IMR-90 (cell line): Measurements from ENCODE around the gene CCNYL1. TPM values are rescaled to one million over a fixed set of nuclear protein-coding genes. Genes with fewer than 3 reads are reported as not detected.

Experiments
- ATAC-seq: fragments of 200-7000 bp; cut with Tn5 transposase; 2 replicates; pipeline ENCODE4 v1.9.1; 2020; ENCODE audit warnings: low read depth, mild to moderate bottlenecking, moderate library complexity
- BruUV-seq: library from RNA; stranded (reverse); fragments of 400-500 nt; replicated peaks from 2 replicates; lab custom pipeline; 2021; lab: Mats Ljungman, UMichigan
- CTCF ChIA-PET: fragments of 300-600 bp; formaldehyde crosslinking; extraction: SDS; loops from one replicate; lab custom pipeline; 2021; ENCODE audit warnings: antibody characterized with exemption; lab: Yijun Ruan, JAX
- POLR2A ChIA-PET: fragments of 300-600 bp; sonication (Branson Sonifier 250); formaldehyde crosslinking; loops from one replicate; lab custom pipeline; 2022; ENCODE audit warnings: antibody characterized with exemption; ENCODE audit not compliant: unreplicated experiment; lab: Charles Lee
- DNase-seq: peaks from one replicate; pipeline ENCODE4 v3.0.0; 2013
- H2AFZ ChIP-seq: replicated peaks from 2 replicates; pipeline ENCODE3; 2013; ENCODE audit warnings: low read length, mild to moderate bottlenecking; ENCODE audit not compliant: poor library complexity
- H2AK5ac ChIP-seq: 2 replicates; pipeline ENCODE4 v1.6.1; 2013; ENCODE audit warnings: low read depth, low read length, inconsistent platforms
- H2AK9ac ChIP-seq: replicated peaks from 2 replicates; pipeline ENCODE3; 2013; ENCODE audit warnings: mild to moderate bottlenecking, low read depth, low read length, moderate library complexity; ENCODE audit not compliant: poor library complexity
- H2BK120ac ChIP-seq: 2 replicates; pipeline ENCODE4 v1.6.1; 2013; ENCODE audit warnings: low read depth, low read length, inconsistent platforms
- H2BK15ac ChIP-seq: 3 replicates; pipeline ENCODE4 v1.6.1; 2013; ENCODE audit warnings: low read depth, low read length, inconsistent platforms
- H2BK20ac ChIP-seq: 2 replicates; pipeline ENCODE4 v1.6.1; 2013; ENCODE audit warnings: low read depth, mild to moderate bottlenecking, inconsistent platforms, low read length, moderate library complexity
- H2BK5ac ChIP-seq: 2 replicates; pipeline ENCODE4 v1.6.1; 2013; ENCODE audit warnings: mild to moderate bottlenecking, low read depth, low read length, inconsistent platforms; ENCODE audit not compliant: poor library complexity, severe bottlenecking
- H3K14ac ChIP-seq: replicated peaks from 2 replicates; pipeline ENCODE4 v1.6.1; 2013; ENCODE audit warnings: low read depth, low read length, inconsistent platforms
- H3K18ac ChIP-seq: 2 replicates; pipeline ENCODE4 v1.6.1; 2013; ENCODE audit warnings: low read depth, low read length, control low read depth
- H3K23ac ChIP-seq: 2 replicates; pipeline ENCODE4 v1.6.1; 2013; ENCODE audit warnings: low read depth, low read length, inconsistent platforms
- H3K27ac ChIP-seq: 2 replicates; pipeline ENCODE4 v1.5.1; 2013; ENCODE audit warnings: mild to moderate bottlenecking, control low read depth, low read length; ENCODE audit not compliant: insufficient read depth
- H3K27me3 ChIP-seq: 2 replicates; pipeline ENCODE4 v1.6.1; 2013; ENCODE audit warnings: low read length; ENCODE audit not compliant: control insufficient read depth, insufficient read depth
- H3K36me3 ChIP-seq: 2 replicates; pipeline ENCODE4 v1.6.1; 2013; ENCODE audit warnings: low read length, mixed read lengths; ENCODE audit not compliant: control insufficient read depth, insufficient read depth
- H3K4ac ChIP-seq: 2 replicates; pipeline ENCODE4 v1.6.1; 2013; ENCODE audit warnings: low read depth, low read length, inconsistent platforms
- H3K4me1 ChIP-seq: 2 replicates; pipeline ENCODE4 v1.6.1; 2013; ENCODE audit warnings: low read length, mixed read lengths; ENCODE audit not compliant: control insufficient read depth, insufficient read depth
- H3K4me2 ChIP-seq: 2 replicates; pipeline ENCODE4 v1.6.1; 2013; ENCODE audit warnings: low read depth, mild to moderate bottlenecking, control low read depth, low read length, moderate library complexity
- H3K4me3 ChIP-seq: 2 replicates; pipeline ENCODE4 v1.5.1; 2013; ENCODE audit warnings: low read depth, mild to moderate bottlenecking, control low read depth, low read length, moderate library complexity; ENCODE audit not compliant: insufficient read depth
- H3K56ac ChIP-seq: 2 replicates; pipeline ENCODE4 v1.6.1; 2013; ENCODE audit warnings: low read length, inconsistent platforms; ENCODE audit not compliant: insufficient read depth; ENCODE audit errors: extremely low read depth
- H3K79me1 ChIP-seq, 2 experiments: 2 replicates each; pipeline ENCODE4 v1.6.1; 2013; ENCODE audit warnings: low read length in 2 of 2, inconsistent platforms in 1 of 2, low read depth in 1 of 2
- H3K9ac ChIP-seq: 2 replicates; pipeline ENCODE4 v1.6.1; 2013; ENCODE audit warnings: low read depth, low read length, control low read depth
- H3K9me1 ChIP-seq: 2 replicates; pipeline ENCODE4 v1.6.1; 2013; ENCODE audit warnings: low read length, inconsistent platforms; ENCODE audit not compliant: insufficient read depth
- H3K9me3 ChIP-seq: 2 replicates; pipeline ENCODE4 v1.6.1; 2013; ENCODE audit warnings: low read length; ENCODE audit not compliant: control insufficient read depth, insufficient read depth
- H4K20me1 ChIP-seq: 2 replicates; pipeline ENCODE4 v1.6.1; 2013; ENCODE audit warnings: low read length, inconsistent platforms; ENCODE audit not compliant: insufficient read depth
- H4K5ac ChIP-seq: 2 replicates; pipeline ENCODE4 v1.6.1; 2013; ENCODE audit warnings: mild to moderate bottlenecking, low read depth, low read length, control low read depth
- H4K8ac ChIP-seq, 2 experiments: 2 replicates each; pipeline ENCODE4 v1.6.1; 2013; ENCODE audit warnings: low read depth in 2 of 2, low read length in 2 of 2, control low read depth in 1 of 2, inconsistent platforms in 1 of 2
- H4K91ac ChIP-seq: 2 replicates; pipeline ENCODE4 v1.6.1; 2013; ENCODE audit warnings: low read depth, low read length, inconsistent platforms; ENCODE audit not compliant: insufficient read depth
- BHLHE40 ChIP-seq: fragments of 150-350 bp; IDR thresholded peaks from 2 replicates; pipeline ENCODE4 v1.6.1; 2016; ENCODE audit warnings: mild to moderate bottlenecking, low read depth, low read length
- CEBPB ChIP-seq: IDR thresholded peaks from 2 replicates; pipeline ENCODE4 v1.6.1; 2012; ENCODE audit warnings: low read depth, low read length, improper control_type of control experiment
- CHD1 ChIP-seq: IDR thresholded peaks from 2 replicates; pipeline ENCODE4 v1.6.1; 2012; ENCODE audit warnings: low read depth, low read length, improper control_type of control experiment
- FOS ChIP-seq: fragments of 150-350 bp; IDR thresholded peaks from 2 replicates; pipeline ENCODE4 v1.6.1; 2016; ENCODE audit warnings: low read depth, low read length
- MAFK ChIP-seq: IDR thresholded peaks from 2 replicates; pipeline ENCODE4 v1.6.1; 2012; ENCODE audit warnings: low read depth, low read length, improper control_type of control experiment
- MAZ ChIP-seq: IDR thresholded peaks from 2 replicates; pipeline ENCODE4 v1.6.1; 2012; ENCODE audit warnings: low read depth, mild to moderate bottlenecking, low read length, improper control_type of control experiment, moderate library complexity, borderline replicate concordance
- MXI1 ChIP-seq: IDR thresholded peaks from 2 replicates; pipeline ENCODE4 v1.6.1; 2012; ENCODE audit warnings: low read depth, mild to moderate bottlenecking, low read length, moderate library complexity, borderline replicate concordance
- NFE2L2 ChIP-seq: fragments of 150-350 bp; IDR thresholded peaks from 2 replicates; pipeline ENCODE4 v1.6.1; 2016; ENCODE audit warnings: low read depth, mild to moderate bottlenecking, low read length
- POLR2A ChIP-seq: IDR thresholded peaks from 2 replicates; pipeline ENCODE4 v1.6.1; 2012; ENCODE audit warnings: mild to moderate bottlenecking, low read depth, low read length
- RAD21 ChIP-seq: IDR thresholded peaks from 2 replicates; pipeline ENCODE4 v1.6.1; 2012; ENCODE audit warnings: low read length, improper control_type of control experiment
- RCOR1 ChIP-seq: IDR thresholded peaks from 2 replicates; pipeline ENCODE4 v1.6.1; 2012; ENCODE audit warnings: mild to moderate bottlenecking, low read length, improper control_type of control experiment; ENCODE audit not compliant: insufficient replicate concordance
- RFX5 ChIP-seq: IDR thresholded peaks from 2 replicates; pipeline ENCODE4 v1.8.0; 2012; ENCODE audit warnings: low read depth, mild to moderate bottlenecking, low read length, moderate library complexity
- SMC3 ChIP-seq: fragments of 150-350 bp; IDR thresholded peaks from 2 replicates; pipeline ENCODE4 v1.6.1; 2016; ENCODE audit warnings: low read depth, mild to moderate bottlenecking, antibody characterized with exemption, low read length, moderate library complexity
- WGBS, 2 experiments: methylation state at CpG; one replicate each; pipeline versions ENCODE4 v1.1.5 to v1.1.7; 2013; ENCODE audit warnings: missing lambda C conversion rate in 2 of 2; ENCODE audit not compliant: insufficient read length in 1 of 2; ENCODE audit errors: extremely low coverage in 2 of 2; 5-methylcytosine and 5-hydroxymethylcytosine counted together
- dilution Hi-C: fragments of 300-500 bp; cut with HindIII; formaldehyde crosslinking; loops from one replicate; pipeline ENCODE4 v1.14.3; 2018; ENCODE audit warnings: low sequenced_read_pairs; ENCODE audit not compliant: unreplicated experiment
- in situ Hi-C: fragments of 300-500 bp; cut with MboI; formaldehyde crosslinking; loops from 3 replicates; pipeline ENCODE4 v1.14.3; 2019; ENCODE audit warnings: low sequenced_read_pairs, inconsistent platforms, mixed read lengths
- intact Hi-C: fragments of 100-400 bp; cut with micrococcal nuclease; formaldehyde crosslinking; loops from 2 replicates; pipeline ENCODE4 v1.10.0; 2022
- polyA plus RNA-seq, 3 experiments: library from polyadenylated mRNA; depleted of rRNA; stranded (reverse); fragments of >200 nt; gene quantifications; 2 replicates each; pipeline ENCODE4 v1.2.3, GENCODE V29; 2012; ENCODE audit warnings: low replicate concordance in 1 of 3
- total RNA-seq: library from RNA; depleted of rRNA; stranded (reverse); fragments of >200 nt; gene quantifications from 2 replicates; pipeline ENCODE4 v1.2.3, GENCODE V29; 2012
- TF ChIP-seq, protein P1 (sequence below): conservative IDR thresholded peaks from 2 replicates; pipeline ENCODE4 v1.5.1; 2012; ENCODE audit warnings: mild to moderate bottlenecking, low read depth, low read length, improper control_type of control experiment

Gene CCNYL1
- total and polyA plus RNA-seq, 2 of the 4 experiments (the other 2 are of a cell fraction), result 5.4 to 7.3 TPM

DNA sequence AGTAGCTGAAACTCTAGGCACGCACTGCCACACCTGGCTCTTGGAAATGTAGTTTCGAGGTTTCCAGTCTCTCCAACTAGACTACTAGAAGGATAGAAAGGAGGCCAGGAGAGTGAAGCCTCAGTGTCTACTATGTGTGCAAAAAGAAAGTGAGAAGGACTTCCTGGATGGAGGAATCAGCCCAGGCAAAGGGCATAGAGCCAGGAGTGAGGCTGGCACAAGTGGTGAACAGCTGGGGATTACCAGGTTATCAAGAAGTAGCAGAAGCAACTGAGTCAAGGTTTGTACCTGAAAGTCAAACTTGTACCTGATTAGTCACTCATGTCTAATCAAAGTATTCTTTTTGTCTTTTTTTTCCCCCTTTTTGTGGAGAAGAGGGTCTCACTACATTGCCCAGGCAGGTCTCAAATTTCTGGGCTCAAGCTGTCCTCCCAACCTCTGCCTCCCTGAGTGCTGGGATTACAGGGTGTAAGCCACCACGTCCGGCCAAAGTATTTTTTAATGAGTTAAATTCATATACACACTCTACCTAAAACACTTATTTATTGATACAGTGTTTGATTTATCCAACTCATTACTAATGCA lies 67.0 kb downstream of the CCNYL1 start:
- H3K27ac ChIP-seq, result no peak overlapping the region
- H3K4ac ChIP-seq, result no peak overlapping the region
- CTCF ChIA-PET, result no interaction called here
- no peak overlapping the region for H4K91ac ChIP-seq
- H3K27me3 ChIP-seq, result peaks cover 11% of the 10 kb centered on the region
- H3K9me3 ChIP-seq, result no peaks in the 10 kb centered on the region
- H3K14ac ChIP-seq, result no peak overlapping the region
- H3K18ac ChIP-seq, result no peak overlapping the region
- H4K20me1 ChIP-seq, result no peaks in the 10 kb centered on the region
- ATAC-seq, result no peak
- no peak overlapping the region for H3K4me3 ChIP-seq
- H2BK5ac ChIP-seq, result no peak overlapping the region
- no peak for DNase-seq
- no CpG with 5 or more reads among the region's 4 CpGs for WGBS, 2 experiments
- H2BK15ac ChIP-seq, result no peak overlapping the region
- in situ Hi-C loops (no loop called here), dilution Hi-C loops (no loop called here), intact Hi-C loops (no loop called here)
- H3K56ac ChIP-seq, result no peak overlapping the region
- TF ChIP-seq MAFK (no peak), FOS (no peak), MXI1 (no peak), CEBPB (no peak), BHLHE40 (no peak), NFE2L2 (no peak), SMC3 (no peak), RAD21 (no peak), POLR2A (no peak), MAZ (no peak), RCOR1 (no peak), CHD1 (no peak), RFX5 (no peak)
- TF ChIP-seq, protein P1, sequence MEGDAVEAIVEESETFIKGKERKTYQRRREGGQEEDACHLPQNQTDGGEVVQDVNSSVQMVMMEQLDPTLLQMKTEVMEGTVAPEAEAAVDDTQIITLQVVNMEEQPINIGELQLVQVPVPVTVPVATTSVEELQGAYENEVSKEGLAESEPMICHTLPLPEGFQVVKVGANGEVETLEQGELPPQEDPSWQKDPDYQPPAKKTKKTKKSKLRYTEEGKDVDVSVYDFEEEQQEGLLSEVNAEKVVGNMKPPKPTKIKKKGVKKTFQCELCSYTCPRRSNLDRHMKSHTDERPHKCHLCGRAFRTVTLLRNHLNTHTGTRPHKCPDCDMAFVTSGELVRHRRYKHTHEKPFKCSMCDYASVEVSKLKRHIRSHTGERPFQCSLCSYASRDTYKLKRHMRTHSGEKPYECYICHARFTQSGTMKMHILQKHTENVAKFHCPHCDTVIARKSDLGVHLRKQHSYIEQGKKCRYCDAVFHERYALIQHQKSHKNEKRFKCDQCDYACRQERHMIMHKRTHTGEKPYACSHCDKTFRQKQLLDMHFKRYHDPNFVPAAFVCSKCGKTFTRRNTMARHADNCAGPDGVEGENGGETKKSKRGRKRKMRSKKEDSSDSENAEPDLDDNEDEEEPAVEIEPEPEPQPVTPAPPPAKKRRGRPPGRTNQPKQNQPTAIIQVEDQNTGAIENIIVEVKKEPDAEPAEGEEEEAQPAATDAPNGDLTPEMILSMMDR, result no peak
- H4K5ac ChIP-seq, result no peak overlapping the region
- no peak overlapping the region for H3K4me2 ChIP-seq
- H3K36me3 ChIP-seq, result no peaks in the 10 kb centered on the region
- no peak overlapping the region for H3K23ac ChIP-seq
- no peak overlapping the region for H2AFZ ChIP-seq
- no peak overlapping the region for H2BK120ac ChIP-seq
- no peak overlapping the region for H2AK9ac ChIP-seq
- H3K9me1 ChIP-seq, result no peaks in the 10 kb centered on the region
- POLR2A ChIA-PET, result no interaction called here
- no peak overlapping the region for H2BK20ac ChIP-seq
- no peak overlapping the region for H2AK5ac ChIP-seq
- no peak overlapping the region for H3K9ac ChIP-seq
- no peak overlapping the region for H4K8ac ChIP-seq
- H3K4me1 ChIP-seq, result no peaks in the 10 kb centered on the region
- no TSS peak for BruUV-seq
- no peaks in the 10 kb centered on the region for H3K79me1 ChIP-seq
